ENCODE data around the gene TTLL9.
"Not testable (repeated sequence)": the region's sequence is repeated elsewhere in the genome, so short reads cannot be mapped to it uniquely, and the experiment has no call there.

- not testable (repeated sequence) for TF ChIP-seq CTCF, POLR2A (IDR thresholded peaks at IDR 0.05)
Measured at GRCh38 chr20:31929631-31930030, 59.2 kb downstream of the TTLL9 start.

All from esophagus squamous epithelium (tissue), 4 donors.